ENCODE measurements around the gene XIRP1. TPM values are rescaled to one million over a fixed set of nuclear protein-coding genes. Genes with fewer than 3 reads are reported as not detected.

XIRP1 gene
- total and polyA plus RNA-seq, 4 donors = 0.13 to 0.75 (median 0.19) TPM; not detected in 1

GRCh38 chr3:39224288-39224687 lies 31.9 kb upstream of the XIRP1 start:
- ATAC-seq (ENCODE audit: low FRiP score) (no peak), DNase-seq (no peak)
- no peak overlapping the region for H3K4me3 ChIP-seq (ENCODE audit: low read length in 2 of 2)
- WGBS, 2 donors = 76 to 84% methylated on average over 2 of the region's 2 CpGs
- H3K27ac ChIP-seq (ENCODE audit: low read depth in 1 of 2, low read length in 2 of 2) = no peak overlapping the region
- no peaks in the 10 kb centered on the region for H3K27me3 ChIP-seq (ENCODE audit: control insufficient read depth in 1 of 2, insufficient read depth in 2 of 2, low read length in 1 of 2)
- no peaks in the 10 kb centered on the region for H3K9me3 ChIP-seq (ENCODE audit: control insufficient read depth, low read length)
- no peaks in the 10 kb centered on the region for H3K4me1 ChIP-seq (ENCODE audit: control insufficient read depth in 1 of 2, insufficient read depth in 2 of 2, low read length in 2 of 2)
- no peaks in the 10 kb centered on the region for H3K36me3 ChIP-seq (ENCODE audit: control insufficient read depth in 1 of 2, insufficient read depth in 2 of 2, low read length in 1 of 2)
- intact Hi-C loops (cut with DNase I) = no loop called here

DNA sequence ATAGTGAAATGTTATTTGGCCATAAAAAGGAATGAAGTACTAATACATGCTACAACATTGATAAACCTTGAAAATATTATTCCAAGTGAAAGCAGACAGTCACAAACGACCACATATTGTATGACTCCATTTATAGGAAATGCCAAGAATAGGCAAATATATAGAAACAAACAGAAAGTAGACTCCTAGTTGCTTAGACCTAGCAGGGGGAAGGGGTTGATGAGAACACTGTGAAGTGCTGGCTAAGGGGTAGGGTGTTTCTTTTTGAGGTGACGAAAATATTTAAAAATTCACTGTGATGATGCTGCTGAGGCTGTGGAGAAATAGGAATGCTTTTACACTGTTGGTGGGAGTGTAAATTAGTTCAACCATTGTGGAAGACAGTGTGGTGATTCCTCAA lies 30.5 kb upstream of the XIRP1 start:
- H3K36me3 ChIP-seq (ENCODE audit: control insufficient read depth in 1 of 2, insufficient read depth in 2 of 2, low read length in 1 of 2) = no peaks in the 10 kb centered on the region
- no peak overlapping the region for H3K27ac ChIP-seq (ENCODE audit: low read depth in 1 of 2, low read length in 2 of 2)
- ATAC-seq (ENCODE audit: low FRiP score) (no peak), DNase-seq (no peak)
- no peaks in the 10 kb centered on the region for H3K9me3 ChIP-seq (ENCODE audit: control insufficient read depth, low read length)
- H3K4me3 ChIP-seq (ENCODE audit: low read length in 2 of 2) = no peak overlapping the region
- 65 to 72% methylated on average over 2 of the region's 2 CpGs for WGBS, 2 donors
- H3K27me3 ChIP-seq (ENCODE audit: control insufficient read depth in 1 of 2, insufficient read depth in 2 of 2, low read length in 1 of 2) = no peaks in the 10 kb centered on the region
- H3K4me1 ChIP-seq (ENCODE audit: control insufficient read depth in 1 of 2, insufficient read depth in 2 of 2, low read length in 2 of 2) = no peaks in the 10 kb centered on the region
- intact Hi-C loops (cut with DNase I) = no loop called here

GRCh38 chr3:39222462-39222861 lies 30.1 kb upstream of the XIRP1 start:
- no peaks in the 10 kb centered on the region for H3K27me3 ChIP-seq (ENCODE audit: control insufficient read depth in 1 of 2, insufficient read depth in 2 of 2, low read length in 1 of 2)
- DNase-seq (no peak), ATAC-seq (ENCODE audit: low FRiP score) (no peak)
- 74 to 75% methylated on average over 1 of the region's 1 CpG for WGBS, 2 donors
- H3K4me1 ChIP-seq (ENCODE audit: control insufficient read depth in 1 of 2, insufficient read depth in 2 of 2, low read length in 2 of 2) = no peaks in the 10 kb centered on the region
- no peak overlapping the region for H3K4me3 ChIP-seq (ENCODE audit: low read length in 2 of 2)
- no peak overlapping the region for H3K27ac ChIP-seq (ENCODE audit: low read depth in 1 of 2, low read length in 2 of 2)
- intact Hi-C loops (cut with DNase I) = no loop called here
- H3K9me3 ChIP-seq (ENCODE audit: control insufficient read depth, low read length) = no peaks in the 10 kb centered on the region
- no peaks in the 10 kb centered on the region for H3K36me3 ChIP-seq (ENCODE audit: control insufficient read depth in 1 of 2, insufficient read depth in 2 of 2, low read length in 1 of 2)

DNA sequence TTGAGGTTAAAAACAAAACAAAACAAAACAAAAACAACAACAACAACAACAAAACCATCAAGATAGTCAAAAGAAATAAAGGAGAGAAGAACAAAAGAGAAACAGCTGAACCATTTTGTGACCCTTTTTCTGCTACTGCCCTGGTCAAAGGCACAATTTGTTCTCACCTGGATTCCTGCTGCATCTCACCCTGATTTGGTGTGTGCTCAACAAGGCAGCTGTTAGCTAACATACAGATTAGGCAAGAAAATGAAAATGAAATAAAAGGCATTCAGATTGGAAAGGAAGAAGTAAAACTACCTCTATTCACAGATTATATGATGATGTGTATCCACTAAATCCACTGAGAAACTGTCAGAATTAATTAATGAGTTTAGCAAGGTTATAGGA lies 28.7 kb upstream of the XIRP1 start:
- H3K36me3 ChIP-seq (ENCODE audit: control insufficient read depth in 1 of 2, insufficient read depth in 2 of 2, low read length in 1 of 2) = no peaks in the 10 kb centered on the region
- H3K4me3 ChIP-seq (ENCODE audit: low read length in 2 of 2) = no peak overlapping the region
- no peaks in the 10 kb centered on the region for H3K4me1 ChIP-seq (ENCODE audit: control insufficient read depth in 1 of 2, insufficient read depth in 2 of 2, low read length in 2 of 2)
- DNase-seq (no peak), ATAC-seq (ENCODE audit: low FRiP score) (no peak)
- no peak overlapping the region for H3K27ac ChIP-seq (ENCODE audit: low read depth in 1 of 2, low read length in 2 of 2)
- no peaks in the 10 kb centered on the region for H3K9me3 ChIP-seq (ENCODE audit: control insufficient read depth, low read length)
- intact Hi-C loops (cut with DNase I) = no loop called here
- H3K27me3 ChIP-seq (ENCODE audit: control insufficient read depth in 1 of 2, insufficient read depth in 2 of 2, low read length in 1 of 2) = no peaks in the 10 kb centered on the region

DNA sequence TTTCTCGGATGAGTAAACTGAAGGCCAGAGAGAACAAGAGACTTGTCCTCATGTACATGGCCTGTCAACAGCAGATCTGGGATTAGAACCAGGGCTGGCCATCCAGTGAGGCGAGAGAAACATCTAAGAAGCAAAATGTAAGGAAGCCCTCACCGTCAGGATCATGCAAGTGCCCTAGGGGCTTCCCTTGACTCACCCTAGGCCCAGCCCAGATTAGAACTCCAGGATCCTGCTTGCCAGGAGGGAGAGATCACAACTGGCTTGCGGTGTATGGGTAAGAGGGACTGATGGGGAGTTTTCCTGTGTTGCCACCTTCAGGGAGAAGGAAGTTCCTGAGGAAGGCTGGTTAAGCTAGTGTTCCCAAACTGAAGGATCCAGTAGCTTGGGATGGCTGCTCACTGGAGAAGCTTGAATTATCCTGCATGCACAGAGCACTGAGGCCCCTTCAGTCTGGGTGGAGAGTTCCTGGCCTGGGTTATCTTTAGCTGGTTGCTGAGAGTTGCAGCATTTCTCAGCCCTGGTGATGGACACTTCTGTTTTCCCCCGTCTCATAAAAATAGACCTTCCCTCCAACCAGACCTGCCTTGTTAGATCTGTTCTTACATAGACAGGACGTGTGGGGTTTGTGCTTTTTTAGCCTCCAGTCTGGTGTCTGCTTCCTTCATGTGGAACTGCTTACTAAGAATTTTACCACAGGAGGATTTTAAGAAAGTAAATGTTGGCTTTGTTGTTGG lies 28.2 kb upstream of the XIRP1 start:
- intact Hi-C loops (cut with DNase I) = no loop called here
- Histone ChIP-seq H3K27me3 (ENCODE audit: control insufficient read depth in 1 of 2, insufficient read depth in 2 of 2, low read length in 1 of 2) (no peaks in the 10 kb centered on the region), H3K36me3 (ENCODE audit: control insufficient read depth in 1 of 2, insufficient read depth in 2 of 2, low read length in 1 of 2) (no peaks in the 10 kb centered on the region), H3K4me1 (ENCODE audit: control insufficient read depth in 1 of 2, insufficient read depth in 2 of 2, low read length in 2 of 2) (no peaks in the 10 kb centered on the region), H3K4me3 (ENCODE audit: low read length in 2 of 2) (no peak overlapping the region), H3K9me3 (ENCODE audit: control insufficient read depth, low read length) (no peaks in the 10 kb centered on the region), H3K27ac (ENCODE audit: low read depth in 1 of 2, low read length in 2 of 2) (no peak overlapping the region)
- ATAC-seq (ENCODE audit: low FRiP score) (no peak), DNase-seq (no peak)
- WGBS, 2 donors = 55% methylated on average over 6 of the region's 6 CpGs

DNA sequence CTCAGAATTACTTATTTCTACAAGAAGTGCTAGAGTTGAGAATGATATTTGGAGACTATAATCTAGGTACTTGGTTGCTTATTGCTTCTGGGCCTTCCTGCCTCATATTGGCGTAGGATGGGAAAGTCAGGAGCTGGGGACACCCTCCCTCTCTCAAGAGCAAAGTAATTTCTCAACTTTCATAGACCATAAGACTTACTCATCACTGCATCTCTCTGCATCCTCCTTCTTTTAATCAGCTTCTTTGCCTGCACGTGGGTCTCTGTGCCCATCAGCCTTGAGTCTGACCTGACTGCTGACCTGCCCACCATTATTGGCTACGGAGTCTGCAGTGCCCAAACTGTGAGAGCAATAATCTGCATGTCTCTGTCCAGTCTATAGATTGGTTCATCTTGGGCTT lies 27.3 kb upstream of the XIRP1 start:
- ATAC-seq (ENCODE audit: low FRiP score) (no peak), DNase-seq (no peak)
- Histone ChIP-seq H3K9me3 (ENCODE audit: control insufficient read depth, low read length) (no peaks in the 10 kb centered on the region), H3K4me3 (ENCODE audit: low read length in 2 of 2) (no peak overlapping the region), H3K4me1 (ENCODE audit: control insufficient read depth in 1 of 2, insufficient read depth in 2 of 2, low read length in 2 of 2) (no peaks in the 10 kb centered on the region), H3K36me3 (ENCODE audit: control insufficient read depth in 1 of 2, insufficient read depth in 2 of 2, low read length in 1 of 2) (no peaks in the 10 kb centered on the region), H3K27me3 (ENCODE audit: control insufficient read depth in 1 of 2, insufficient read depth in 2 of 2, low read length in 1 of 2) (no peaks in the 10 kb centered on the region), H3K27ac (ENCODE audit: low read depth in 1 of 2, low read length in 2 of 2) (no peak overlapping the region)
- WGBS, 2 donors = 90 to 97% methylated on average over 3 of the region's 3 CpGs
- intact Hi-C loops (cut with DNase I) = no loop called here

DNA sequence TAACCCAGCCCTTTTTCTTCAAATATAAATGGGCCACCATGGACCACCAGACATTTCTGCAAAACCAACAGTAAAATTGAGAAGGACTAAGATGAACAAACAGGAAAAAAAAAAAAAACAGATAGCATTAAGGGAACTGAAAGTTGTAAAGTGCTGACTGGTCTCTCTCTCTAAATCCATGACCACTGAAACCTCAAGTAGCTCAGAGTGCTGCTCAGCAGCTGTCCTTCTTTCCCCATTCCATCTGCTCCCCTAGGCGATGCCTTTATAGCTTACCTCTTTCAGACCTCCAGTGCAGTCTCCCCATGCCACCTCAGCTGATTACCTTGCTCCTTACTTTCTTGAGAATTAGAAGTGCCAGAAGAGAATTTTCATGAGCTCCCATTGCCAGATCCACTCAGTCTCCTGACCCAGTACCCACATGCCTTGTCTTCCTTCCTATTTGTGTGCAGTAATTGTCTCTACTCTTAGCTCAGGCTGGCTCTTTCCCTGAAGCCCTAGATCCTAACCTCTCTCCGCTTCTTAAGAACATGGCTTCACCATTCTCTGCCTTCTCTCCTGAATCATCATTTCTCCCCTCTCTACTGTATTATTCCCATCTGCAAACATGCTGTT lies 23.9 kb upstream of the XIRP1 start:
- Histone ChIP-seq H3K9me3 (ENCODE audit: control insufficient read depth, low read length) (no peaks in the 10 kb centered on the region), H3K36me3 (ENCODE audit: control insufficient read depth in 1 of 2, insufficient read depth in 2 of 2, low read length in 1 of 2) (no peaks in the 10 kb centered on the region), H3K27me3 (ENCODE audit: control insufficient read depth in 1 of 2, insufficient read depth in 2 of 2, low read length in 1 of 2) (no peaks in the 10 kb centered on the region), H3K27ac (ENCODE audit: low read depth in 1 of 2, low read length in 2 of 2) (no peak overlapping the region), H3K4me3 (ENCODE audit: low read length in 2 of 2) (no peak overlapping the region), H3K4me1 (ENCODE audit: control insufficient read depth in 1 of 2, insufficient read depth in 2 of 2, low read length in 2 of 2) (no peaks in the 10 kb centered on the region)
- ATAC-seq (ENCODE audit: low FRiP score) (no peak), DNase-seq (no peak)
- 82 to 83% methylated on average over 2 of the region's 2 CpGs for WGBS, 2 donors
- intact Hi-C loops (cut with DNase I) = no loop called here

GRCh38 chr3:39213613-39214012 lies 21.2 kb upstream of the XIRP1 start:
- ATAC-seq (ENCODE audit: low FRiP score) (no peak), DNase-seq (no peak)
- no peak overlapping the region for H3K27ac ChIP-seq (ENCODE audit: low read depth in 1 of 2, low read length in 2 of 2)
- H3K36me3 ChIP-seq (ENCODE audit: control insufficient read depth in 1 of 2, insufficient read depth in 2 of 2, low read length in 1 of 2) = no peaks in the 10 kb centered on the region
- H3K4me3 ChIP-seq (ENCODE audit: low read length in 2 of 2) = no peak overlapping the region
- no peaks in the 10 kb centered on the region for H3K27me3 ChIP-seq (ENCODE audit: control insufficient read depth in 1 of 2, insufficient read depth in 2 of 2, low read length in 1 of 2)
- intact Hi-C loops (cut with DNase I) = no loop called here
- no peaks in the 10 kb centered on the region for H3K4me1 ChIP-seq (ENCODE audit: control insufficient read depth in 1 of 2, insufficient read depth in 2 of 2, low read length in 2 of 2)
- no peaks in the 10 kb centered on the region for H3K9me3 ChIP-seq (ENCODE audit: control insufficient read depth, low read length)
- 69 to 71% methylated on average over 2 of the region's 2 CpGs for WGBS, 2 donors

GRCh38 chr3:39212665-39213064 lies 20.3 kb upstream of the XIRP1 start:
- no peak overlapping the region for H3K4me3 ChIP-seq (ENCODE audit: low read length in 2 of 2)
- no peaks in the 10 kb centered on the region for H3K4me1 ChIP-seq (ENCODE audit: control insufficient read depth in 1 of 2, insufficient read depth in 2 of 2, low read length in 2 of 2)
- no peak for DNase-seq
- H3K36me3 ChIP-seq (ENCODE audit: control insufficient read depth in 1 of 2, insufficient read depth in 2 of 2, low read length in 1 of 2) = no peaks in the 10 kb centered on the region
- no peak overlapping the region for H3K27ac ChIP-seq (ENCODE audit: low read depth in 1 of 2, low read length in 2 of 2)
- intact Hi-C loops (cut with DNase I) = no loop called here
- 99 to 100% methylated on average over 1 of the region's 1 CpG for WGBS, 2 donors
- H3K27me3 ChIP-seq (ENCODE audit: control insufficient read depth in 1 of 2, insufficient read depth in 2 of 2, low read length in 1 of 2) = no peaks in the 10 kb centered on the region
- no peaks in the 10 kb centered on the region for H3K9me3 ChIP-seq (ENCODE audit: control insufficient read depth, low read length)
- no peak for ATAC-seq (ENCODE audit: low FRiP score)
